OCI-LY7 (cell line): Measurements from ENCODE around the gene JPH2. TPM values are rescaled to one million over a fixed set of nuclear protein-coding genes. Genes with fewer than 3 reads are reported as not detected.

ENCODE experiments used
- BruUV-seq: library from RNA; stranded (reverse); fragments of 400-500 nt; replicated peaks from 2 replicates; lab custom pipeline; 2021; lab: Mats Ljungman, UMichigan
- CTCF ChIA-PET: fragments of 300-600 bp; sonication (Branson Sonifier 250); formaldehyde crosslinking; loops from one replicate; lab custom pipeline; 2022; ENCODE audit warnings: antibody characterized with exemption; ENCODE audit not compliant: unreplicated experiment; lab: Charles Lee
- POLR2A ChIA-PET: fragments of 300-600 bp; sonication (Branson Sonifier 250); formaldehyde crosslinking; loops from one replicate; lab custom pipeline; 2022; ENCODE audit warnings: antibody characterized with exemption; lab: Charles Lee
- DNase-seq: peaks from one replicate; pipeline ENCODE4 v3.0.0-alpha.2; 2015; ENCODE audit warnings: low spot score
- H2AFZ ChIP-seq: fragments of 200-600 bp; sonication (generic), shearing (Covaris generic); 2 replicates; pipeline ENCODE4 v1.6.1; 2014; ENCODE audit warnings: mild to moderate bottlenecking, antibody characterized with exemption, low read length, moderate library complexity
- H3K27ac ChIP-seq: fragments of 200-600 bp; sonication (generic); 2 replicates; pipeline ENCODE4 v1.5.1; 2014; ENCODE audit warnings: mixed run types, low read depth, mild to moderate bottlenecking, moderate library complexity, low read length, inconsistent platforms; ENCODE audit not compliant: poor library complexity, severe bottlenecking
- H3K36me3 ChIP-seq: fragments of 200-600 bp; sonication (generic); 2 replicates; pipeline ENCODE4 v1.6.1; 2014; ENCODE audit warnings: mild to moderate bottlenecking, antibody characterized with exemption, low read length, moderate library complexity, mixed read lengths; ENCODE audit not compliant: insufficient read depth
- H3K4me1 ChIP-seq: fragments of 200-600 bp; sonication (generic); 2 replicates; pipeline ENCODE4 v1.5.1; 2014; ENCODE audit warnings: mild to moderate bottlenecking, low read length; ENCODE audit not compliant: insufficient read depth, poor library complexity, severe bottlenecking
- H3K4me2 ChIP-seq: fragments of 200-600 bp; sonication (generic); 2 replicates; pipeline ENCODE4 v1.6.1; 2014; ENCODE audit warnings: mild to moderate bottlenecking, low read length
- H3K4me3 ChIP-seq: fragments of 200-600 bp; sonication (generic); 2 replicates; pipeline ENCODE4 v1.5.1; 2014; ENCODE audit warnings: mild to moderate bottlenecking, low read depth, low read length; ENCODE audit not compliant: poor library complexity, severe bottlenecking
- H3K79me2 ChIP-seq: fragments of 200-600 bp; sonication (generic); 2 replicates; pipeline ENCODE4 v1.6.1; 2016; ENCODE audit warnings: low read depth, mild to moderate bottlenecking, low read length, moderate library complexity, mixed read lengths; ENCODE audit not compliant: insufficient read depth
- H3K9me2 ChIP-seq: fragments of 200-600 bp; sonication (generic); 2 replicates; pipeline ENCODE4 v1.6.1; 2016; ENCODE audit warnings: mild to moderate bottlenecking, low read length, mixed read lengths; ENCODE audit not compliant: insufficient read depth
- H3K9me3 ChIP-seq: fragments of 200-600 bp; sonication (generic); 2 replicates; pipeline ENCODE4 v1.6.1; 2014; ENCODE audit warnings: mild to moderate bottlenecking, mixed run types, low read length, mixed read lengths
- H4K20me1 ChIP-seq: fragments of 200-600 bp; sonication (generic); 2 replicates; pipeline ENCODE4 v1.6.1; 2014; ENCODE audit warnings: mild to moderate bottlenecking, antibody characterized with exemption, low read length, moderate library complexity, mixed read lengths; ENCODE audit not compliant: insufficient read depth
- CTCF ChIP-seq: fragments of 200-600 bp; sonication (generic); conservative IDR thresholded peaks from 2 replicates; pipeline ENCODE4 v1.5.1; 2014; ENCODE audit warnings: mild to moderate bottlenecking, antibody characterized with exemption, low read length, moderate library complexity, mixed read lengths
- EZH2phosphoT487 ChIP-seq: fragments of 200-600 bp; sonication (generic); IDR thresholded peaks from 2 replicates; pipeline ENCODE4 v1.6.1; 2018; ENCODE audit warnings: low read depth, borderline replicate concordance, mild to moderate bottlenecking, mixed run types, antibody characterized with exemption, low read length, moderate library complexity, mixed read lengths
- intact Hi-C: fragments of 100-400 bp; cut with micrococcal nuclease; formaldehyde crosslinking; loops from one replicate; pipeline ENCODE4 v1.10.0; 2022; ENCODE audit not compliant: unreplicated experiment
- total RNA-seq, 2 experiments: library from RNA; depleted of rRNA in 1 of 2; stranded (reverse); fragments of >200 nt in 1 of 2; shearing (Covaris generic) in 1 of 2; gene quantifications; 2 replicates each; pipeline ENCODE4 v1.2.3, GENCODE V29; 2014 to 2022

The JPH2 gene
- total RNA-seq, 2 experiments from 2014 or later, result not detected

DNA sequence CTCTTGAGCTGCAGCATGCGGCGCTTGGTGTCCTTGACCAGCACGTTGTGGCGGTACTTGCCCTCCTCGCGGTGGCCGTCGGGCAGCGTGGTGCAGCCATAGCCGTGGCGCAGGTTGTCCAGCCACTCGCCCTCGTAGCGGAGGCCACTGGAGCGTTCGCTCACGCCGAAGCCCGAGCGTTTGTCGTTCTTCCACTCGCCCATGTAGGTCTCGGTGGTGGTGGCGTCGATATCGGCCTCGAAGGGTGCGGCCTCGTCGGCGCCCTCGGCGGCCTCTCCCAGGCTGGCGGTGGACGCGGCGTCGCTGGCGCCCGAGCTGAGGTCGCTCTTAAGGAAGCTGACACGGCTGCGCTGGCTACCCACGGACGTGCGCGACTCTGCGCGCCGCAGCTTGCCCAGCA is 27.3 kb downstream of the JPH2 start:
- Histone ChIP-seq H3K9me2 (no peaks in the 10 kb centered on the region), H3K4me3 (no peak overlapping the region), H4K20me1 (no peaks in the 10 kb centered on the region; the same call in 1 of the 2 replicates), H2AFZ (no peak overlapping the region), H3K36me3 (no peaks in the 10 kb centered on the region), H3K4me2 (no peak overlapping the region), H3K79me2 (no peaks in the 10 kb centered on the region), H3K4me1 (no peaks in the 10 kb centered on the region), H3K27ac (no peak overlapping the region), H3K9me3 (no peaks in the 10 kb centered on the region)
- TF ChIP-seq EZH2phosphoT487, result no peak
- TF ChIP-seq CTCF, result no peak
- intact Hi-C loops, result no loop called here
- CTCF ChIA-PET, result no interaction called here
- no TSS peak for BruUV-seq
- POLR2A ChIA-PET, result no interaction called here
- no peak for DNase-seq

DNA sequence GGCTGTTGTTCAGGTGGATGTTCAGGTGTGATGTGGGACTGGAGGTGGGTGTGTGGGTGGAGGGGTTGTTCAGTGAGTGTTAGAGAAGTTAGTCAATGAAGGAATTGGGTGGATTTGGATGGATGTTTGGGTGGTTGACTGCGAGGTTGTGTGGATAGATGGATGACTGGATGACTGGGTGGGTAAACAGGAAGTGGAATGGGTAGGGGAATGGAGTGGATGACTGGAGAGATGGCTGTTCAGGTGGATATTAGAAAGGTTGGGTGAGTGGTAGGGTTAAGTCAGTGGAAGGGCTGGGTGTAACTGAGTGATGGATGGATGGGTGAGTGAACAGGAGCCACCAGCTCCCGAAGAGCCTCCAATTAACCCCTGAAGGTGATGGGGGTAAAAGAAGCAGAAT is 27.9 kb downstream of the JPH2 start:
- Histone ChIP-seq H3K36me3 (no peaks in the 10 kb centered on the region), H3K4me2 (no peak overlapping the region), H2AFZ (no peak overlapping the region), H3K9me2 (no peaks in the 10 kb centered on the region), H3K4me1 (no peaks in the 10 kb centered on the region), H3K9me3 (no peaks in the 10 kb centered on the region), H3K79me2 (no peaks in the 10 kb centered on the region), H4K20me1 (no peaks in the 10 kb centered on the region; the same call in 1 of the 2 replicates), H3K27ac (no peak overlapping the region), H3K4me3 (no peak overlapping the region)
- intact Hi-C loops, result no loop called here
- no peak for DNase-seq
- ChIA-PET POLR2A (no interaction called here), CTCF (no interaction called here)
- BruUV-seq, result no TSS peak
- TF ChIP-seq EZH2phosphoT487 (no peak), CTCF (no peak)

DNA sequence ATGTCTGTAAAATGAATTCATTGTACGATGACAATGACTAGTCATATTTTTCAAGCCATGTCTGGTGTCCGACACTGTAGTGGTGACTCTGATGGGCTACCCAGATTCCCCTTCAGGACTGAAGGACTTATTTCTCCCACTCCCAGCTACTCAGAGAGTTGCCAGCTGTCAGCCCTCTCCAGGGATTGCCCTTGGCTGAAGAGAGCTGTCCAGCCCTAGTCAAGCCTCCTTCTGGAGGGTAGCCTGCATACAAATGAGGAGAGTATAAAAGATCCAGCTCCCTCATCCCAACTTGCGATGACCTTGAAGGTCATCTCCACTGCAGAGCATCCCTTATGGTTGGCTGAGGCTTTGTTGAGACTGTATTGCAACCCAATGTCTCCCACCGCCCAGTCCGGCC is 29.9 kb downstream of the JPH2 start:
- no TSS peak for BruUV-seq

More for the DNA sequence above, 29.9 kb downstream of the JPH2 start:
- ChIA-PET POLR2A (no interaction called here), CTCF (no interaction called here)
- no peaks in the 10 kb centered on the region; the same call in 1 of the 2 replicates for H4K20me1 ChIP-seq
- TF ChIP-seq EZH2phosphoT487, result no peak
- TF ChIP-seq CTCF, result no peak
- H3K9me2 ChIP-seq, result no peaks in the 10 kb centered on the region
- H3K9me3 ChIP-seq, result no peaks in the 10 kb centered on the region
- H3K36me3 ChIP-seq, result no peaks in the 10 kb centered on the region
- H3K27ac ChIP-seq, result no peak overlapping the region
- H3K4me1 ChIP-seq, result no peaks in the 10 kb centered on the region
- H3K79me2 ChIP-seq, result no peaks in the 10 kb centered on the region
- no peak for DNase-seq
- no peak overlapping the region for H2AFZ ChIP-seq
- no peak overlapping the region for H3K4me3 ChIP-seq
- intact Hi-C loops, result no loop called here
- H3K4me2 ChIP-seq, result no peak overlapping the region
